Mucosa of stomach (tissue), 1 donor: ENCODE data around the gene KIF20A.
A peak's percentile ranks its signal among the peaks of the same experiment; 100 is the strongest.
"Not testable (repeated sequence)": the region's sequence is repeated elsewhere in the genome, so short reads cannot be mapped to it uniquely, and the experiment has no call there.

Experiments
- H3K27me3 ChIP-seq: one replicate; pipeline ENCODE4 v1.7.0; 2013; ENCODE audit warnings: mild to moderate bottlenecking, low read length; ENCODE audit not compliant: control insufficient read depth, insufficient read depth
- H3K36me3 ChIP-seq: one replicate; pipeline ENCODE4 v1.7.0; 2013; ENCODE audit warnings: low read length; ENCODE audit not compliant: control insufficient read depth, insufficient read depth
- H3K4me1 ChIP-seq: one replicate; pipeline ENCODE4 v1.7.0; 2013; ENCODE audit warnings: mild to moderate bottlenecking, low read length; ENCODE audit not compliant: control insufficient read depth, insufficient read depth
- H3K4me3 ChIP-seq: one replicate; pipeline ENCODE4 v1.7.0; 2013; ENCODE audit warnings: low read length
- H3K9ac ChIP-seq: one replicate; pipeline ENCODE4 v1.7.0; 2013; ENCODE audit warnings: mild to moderate bottlenecking, low read length, moderate library complexity
- H3K9me3 ChIP-seq: one replicate; pipeline ENCODE4 v1.7.0; 2013; ENCODE audit warnings: mild to moderate bottlenecking, low read length, moderate library complexity; ENCODE audit not compliant: control insufficient read depth
- donor health status: Pancreatic carcinoma.

The KIF20A gene

GRCh38 chr5:138192826-138193225 is 13.9 kb downstream of the KIF20A start:
- H3K9ac ChIP-seq, result no peak overlapping the region
- H3K9me3 ChIP-seq, result no peaks in the 10 kb centered on the region
- H3K4me3 ChIP-seq, result no peak overlapping the region
- H3K27me3 ChIP-seq, result no peaks in the 10 kb centered on the region
- no peaks in the 10 kb centered on the region for H3K36me3 ChIP-seq
- H3K4me1 ChIP-seq, result no peaks in the 10 kb centered on the region

DNA sequence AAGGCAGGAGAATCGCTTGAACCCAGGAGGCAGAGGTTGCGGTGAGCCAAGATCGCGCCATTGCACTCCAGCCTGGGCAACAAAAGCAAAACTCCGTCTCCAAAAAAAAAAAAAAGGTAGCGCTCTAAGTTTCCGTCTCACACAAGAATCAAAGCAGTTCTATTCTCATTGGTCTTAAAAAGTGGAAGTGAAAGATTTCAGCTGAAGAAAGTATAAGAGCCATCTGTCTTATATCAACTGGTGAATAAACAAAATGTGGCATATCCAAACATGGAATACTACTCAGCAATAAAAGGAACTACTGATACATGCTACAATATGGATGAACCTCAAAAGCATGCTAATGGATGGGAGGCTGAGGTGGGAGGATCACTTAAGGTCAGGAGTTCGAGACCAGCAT is 14.9 kb downstream of the KIF20A start:
- H3K4me3 ChIP-seq, H3K27me3 ChIP-seq, H3K9me3 ChIP-seq, H3K9ac ChIP-seq, H3K4me1 ChIP-seq, H3K36me3 ChIP-seq: not testable (repeated sequence)

- Histone ChIP-seq H3K9me3 (no peaks in the 10 kb centered on the region), H3K4me3 (no peak overlapping the region), H3K4me1 (peaks cover 13% of the 10 kb centered on the region), H3K9ac (no peak overlapping the region), H3K27me3 (no peaks in the 10 kb centered on the region), H3K36me3 (no peaks in the 10 kb centered on the region)
These were observed 32.1 kb downstream of the KIF20A start for GRCh38 chr5:138210985-138211384.

GRCh38 chr5:138212828-138213160 is 33.9 kb downstream of the KIF20A start:
- H3K4me3 ChIP-seq, result peak overlapping the region; percentile 89
- H3K4me1 ChIP-seq, result peaks cover 13% of the 10 kb centered on the region
- H3K27me3 ChIP-seq, result no peaks in the 10 kb centered on the region
- peak overlapping the region; percentile 96 for H3K9ac ChIP-seq
- no peaks in the 10 kb centered on the region for H3K36me3 ChIP-seq
- no peaks in the 10 kb centered on the region for H3K9me3 ChIP-seq

DNA sequence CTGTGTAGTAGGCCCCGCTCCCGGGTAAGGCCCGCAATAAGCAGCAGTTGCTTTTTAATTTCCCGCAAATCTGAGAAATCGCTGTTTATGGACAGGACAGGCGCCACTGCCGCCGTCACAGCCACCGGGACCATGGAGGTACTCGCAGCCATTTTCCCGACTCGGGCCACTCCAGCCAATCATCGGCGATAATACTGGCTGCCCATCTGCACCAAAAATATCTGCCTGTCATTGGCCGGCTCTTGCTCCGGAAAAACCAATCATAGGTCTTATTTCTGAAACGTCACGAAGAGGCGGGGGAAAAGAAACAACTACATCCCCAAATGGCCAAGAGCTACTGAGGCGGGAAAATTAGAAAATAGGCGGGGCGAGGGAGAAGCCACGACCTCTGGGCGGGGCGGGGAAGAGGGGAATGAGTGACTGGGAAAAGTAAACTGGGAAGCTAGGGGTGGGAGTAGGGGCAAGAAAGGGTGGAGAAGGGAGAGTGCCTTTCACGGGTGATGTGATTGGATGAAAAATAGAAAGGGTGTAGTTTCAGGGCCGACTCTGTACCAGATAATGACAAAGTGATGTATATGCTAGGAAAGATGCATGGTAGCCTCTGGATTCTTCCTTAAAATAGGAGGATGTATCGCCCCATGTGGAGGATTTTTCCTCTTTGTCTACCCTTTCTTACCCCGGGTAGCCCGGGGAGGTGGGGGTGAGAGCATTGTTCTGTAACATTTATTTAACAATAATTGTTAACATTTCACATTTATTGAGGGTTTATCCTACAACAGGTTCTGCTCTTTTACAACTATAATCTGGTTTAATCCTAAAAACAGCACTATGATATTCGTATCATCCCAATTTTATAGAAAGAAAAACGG is 34.5 kb downstream of the KIF20A start, which contains the start of gene CDC23:
CDC23 (minus strand) TSS at position 163 of the 869 bp plus-strand sequence; CDS start at position 152, 11 bp downstream.
- Histone ChIP-seq H3K36me3 (no peaks in the 10 kb centered on the region), H3K9me3 (no peaks in the 10 kb centered on the region), H3K9ac (peak within 1 kb of the TSS; percentile 96), H3K27me3 (no peaks in the 10 kb centered on the region), H3K4me1 (peaks cover 13% of the 10 kb centered on the region), H3K4me3 (peak within 1 kb of the TSS; percentile 89)

DNA sequence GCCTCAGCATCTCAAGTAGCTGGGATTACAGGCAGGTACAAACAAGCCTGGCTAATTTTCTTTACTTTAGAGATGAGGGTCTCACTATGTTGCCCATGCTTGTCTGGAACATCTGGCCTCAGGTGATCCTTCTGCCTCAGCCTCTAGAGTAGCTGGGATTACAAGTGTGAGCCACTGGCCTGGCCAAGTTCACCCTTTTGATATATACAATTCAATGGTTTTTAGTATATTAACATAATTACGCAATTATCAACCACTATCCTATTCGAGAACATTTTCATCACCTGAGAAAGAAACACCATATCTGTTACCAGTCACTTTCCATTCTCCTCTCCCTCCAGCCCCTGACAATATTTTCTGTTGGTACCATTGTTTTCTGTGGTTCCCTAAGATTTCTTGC is 37.9 kb downstream of the KIF20A start:
- no peak overlapping the region for H3K9ac ChIP-seq
- no peak overlapping the region for H3K4me3 ChIP-seq
- H3K27me3 ChIP-seq, result no peaks in the 10 kb centered on the region
- no peaks in the 10 kb centered on the region for H3K9me3 ChIP-seq
- no peaks in the 10 kb centered on the region for H3K36me3 ChIP-seq
- peaks cover 13% of the 10 kb centered on the region for H3K4me1 ChIP-seq

DNA sequence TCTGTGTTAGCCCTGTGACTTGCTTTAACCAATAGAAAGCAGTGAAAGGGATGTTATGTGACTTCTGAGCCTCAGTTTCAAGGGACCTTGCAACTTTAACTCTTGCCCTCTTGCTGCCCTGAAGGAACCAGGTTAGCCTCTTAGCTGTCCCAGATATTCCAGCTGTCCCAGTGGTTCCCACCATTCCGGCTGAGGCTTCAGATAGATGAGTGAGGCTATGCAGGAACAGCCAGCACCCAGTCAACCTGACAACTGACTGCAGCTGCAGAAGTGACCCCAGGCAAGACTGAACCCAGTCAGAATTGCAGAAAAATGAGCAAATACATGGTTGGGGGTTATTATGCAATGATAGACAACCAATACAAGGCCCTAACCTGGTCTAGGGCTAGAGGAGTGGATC is 44.6 kb downstream of the KIF20A start:
- no peak overlapping the region for H3K9ac ChIP-seq
- no peaks in the 10 kb centered on the region for H3K4me1 ChIP-seq
- no peaks in the 10 kb centered on the region for H3K9me3 ChIP-seq
- no peaks in the 10 kb centered on the region for H3K27me3 ChIP-seq
- no peaks in the 10 kb centered on the region for H3K36me3 ChIP-seq
- H3K4me3 ChIP-seq, result no peak overlapping the region

- no peak overlapping the region for H3K4me3 ChIP-seq
- no peaks in the 10 kb centered on the region for H3K27me3 ChIP-seq
- H3K4me1 ChIP-seq, result no peaks in the 10 kb centered on the region
- no peak overlapping the region for H3K9ac ChIP-seq
- no peaks in the 10 kb centered on the region for H3K9me3 ChIP-seq
- H3K36me3 ChIP-seq, result no peaks in the 10 kb centered on the region
These were observed 45.8 kb downstream of the KIF20A start for GRCh38 chr5:138224712-138225111.

DNA sequence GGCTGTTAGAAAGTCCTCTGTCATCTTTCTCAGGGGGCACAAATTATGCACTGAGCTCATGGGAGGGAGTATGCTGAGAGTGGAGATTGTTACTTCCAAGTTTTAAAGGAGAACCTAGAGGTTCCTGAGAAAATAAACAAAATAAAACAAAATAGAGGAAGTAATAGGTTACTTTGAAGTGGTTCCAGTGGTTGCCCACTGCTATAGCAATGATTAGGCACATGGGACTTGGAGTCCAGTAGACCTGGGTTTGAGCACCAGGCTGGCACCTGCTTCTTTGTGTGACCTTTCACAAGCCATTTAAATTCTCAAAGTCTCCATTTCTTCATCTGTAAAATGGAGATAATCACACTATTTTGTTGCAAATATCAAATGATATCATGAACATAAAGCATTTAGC is 48.0 kb downstream of the KIF20A start:
- no peak overlapping the region for H3K9ac ChIP-seq
- no peaks in the 10 kb centered on the region for H3K36me3 ChIP-seq
- H3K9me3 ChIP-seq, result no peaks in the 10 kb centered on the region
- H3K27me3 ChIP-seq, result no peaks in the 10 kb centered on the region
- H3K4me1 ChIP-seq, result peaks cover 11% of the 10 kb centered on the region
- no peak overlapping the region for H3K4me3 ChIP-seq

DNA sequence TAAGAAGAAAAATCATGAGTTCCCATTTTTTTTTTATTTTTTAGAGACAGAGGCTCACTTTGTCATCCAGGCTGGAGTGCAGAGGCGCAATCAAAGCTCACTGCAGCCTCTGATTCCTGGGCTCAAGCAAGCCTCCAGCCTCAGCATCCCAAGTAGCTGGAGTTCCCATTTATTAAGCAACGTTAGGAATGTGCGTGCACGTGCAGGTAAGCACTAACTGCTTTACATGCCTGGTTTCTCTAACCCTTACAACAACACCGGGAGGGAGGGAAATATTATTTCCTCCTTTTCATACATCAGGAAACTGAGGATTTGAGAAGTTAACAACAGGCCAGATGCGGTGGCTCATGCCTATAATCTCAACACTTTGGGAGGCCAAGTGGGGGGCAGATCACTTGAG is 50.5 kb downstream of the KIF20A start:
- H3K9me3 ChIP-seq, result no peaks in the 10 kb centered on the region
- no peak overlapping the region for H3K9ac ChIP-seq
- H3K4me3 ChIP-seq, result no peak overlapping the region
- no peaks in the 10 kb centered on the region for H3K36me3 ChIP-seq
- H3K27me3 ChIP-seq, result peaks cover 4% of the 10 kb centered on the region
- peaks cover 11% of the 10 kb centered on the region for H3K4me1 ChIP-seq

GRCh38 chr5:138230261-138230660 is 51.3 kb downstream of the KIF20A start:
- Histone ChIP-seq H3K27me3 (peaks cover 4% of the 10 kb centered on the region), H3K4me1 (peaks cover 11% of the 10 kb centered on the region), H3K36me3 (no peaks in the 10 kb centered on the region), H3K9ac (no peak overlapping the region), H3K4me3 (no peak overlapping the region), H3K9me3 (no peaks in the 10 kb centered on the region)

DNA sequence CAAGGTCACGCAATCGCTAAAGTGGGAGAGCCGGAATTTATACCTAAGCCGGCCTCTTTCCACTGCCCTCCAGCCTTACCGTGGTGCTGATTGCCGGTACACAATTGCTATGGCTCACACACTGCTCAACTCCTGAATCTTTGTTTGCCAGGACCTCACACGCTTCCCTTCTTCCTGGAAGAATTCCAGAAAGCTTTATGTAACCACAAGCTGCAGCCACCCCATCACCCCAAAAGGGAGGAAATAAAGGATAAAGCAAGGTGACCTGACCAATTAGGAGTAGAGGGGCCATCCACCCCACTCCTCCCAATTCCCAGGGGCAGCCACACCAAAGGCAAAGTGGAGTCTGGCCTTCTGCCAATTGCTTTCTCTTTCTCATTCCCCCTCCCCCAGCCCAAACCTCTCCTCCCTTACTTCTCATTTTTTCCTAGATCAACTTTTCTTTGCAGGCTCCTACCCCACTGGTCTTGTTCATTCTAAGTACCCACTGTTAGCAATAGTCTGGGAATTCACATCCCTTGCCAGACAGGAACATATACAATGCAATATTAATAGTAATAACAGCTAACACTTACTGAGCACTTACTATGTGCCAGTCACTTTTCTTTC is 52.2 kb downstream of the KIF20A start:
- no peaks in the 10 kb centered on the region for H3K9me3 ChIP-seq
- peaks cover 11% of the 10 kb centered on the region for H3K4me1 ChIP-seq
- H3K9ac ChIP-seq, result no peak overlapping the region
- H3K27me3 ChIP-seq, result peaks cover 4% of the 10 kb centered on the region
- no peaks in the 10 kb centered on the region for H3K36me3 ChIP-seq
- H3K4me3 ChIP-seq, result no peak overlapping the region
